Stimulated activated naive B cell treated with anti-CD40 and anti-IgM and Interleukin-4, amounts not matched to agents 10 μg/mL and 1 μg/mL and 100 μg/mL, for 72 hours (primary cell): Measurements from ENCODE around the gene ALAS1.

Experiments
- ATAC-seq, 2 donors: fragments of 150-1000 bp; cut with Tn5 transposase; replicated peaks; 2 replicates each; pipeline ENCODE4 v1.10.0; 2021; ENCODE audit warnings: moderate library complexity in 1 of 2
- DNase-seq: peaks from one replicate; pipeline ENCODE4 v3.0.0; 2021
- H3K27ac Mint-ChIP-seq: one replicate; pipeline ENCODE4 v1.8.0; 2022; ENCODE audit warnings: mild to moderate bottlenecking, mixed read lengths
- H3K27me3 Mint-ChIP-seq, 2 donors: one replicate each; pipeline ENCODE4 v1.8.0; 2022; ENCODE audit warnings: mixed read lengths in 2 of 2
- H3K36me3 Mint-ChIP-seq, 2 donors: one replicate each; pipeline ENCODE4 v1.8.0; 2022; ENCODE audit warnings: mixed read lengths in 2 of 2, mild to moderate bottlenecking in 1 of 2
- H3K4me1 Mint-ChIP-seq, 2 donors: one replicate each; pipeline ENCODE4 v1.8.0; 2022; ENCODE audit warnings: mixed read lengths in 2 of 2, mild to moderate bottlenecking in 1 of 2
- H3K4me3 Mint-ChIP-seq, 2 donors: one replicate each; pipeline ENCODE4 v1.8.0; 2022; ENCODE audit warnings: mild to moderate bottlenecking in 2 of 2, mixed read lengths in 2 of 2, moderate library complexity in 1 of 2
- H3K9me3 Mint-ChIP-seq, 2 donors: one replicate each; pipeline ENCODE4 v1.8.0; 2022; ENCODE audit warnings: mixed read lengths in 2 of 2, mild to moderate bottlenecking in 1 of 2

ALAS1 gene

GRCh38 chr3:52247409-52248164 lies 49.6 kb downstream of the ALAS1 start:
- ATAC-seq (no peak), DNase-seq (no peak)
- Mint-ChIP-seq H3K4me3 (peak overlapping the region; percentile 80 to 81), H3K4me1 (peaks cover 43 to 77% of the 10 kb centered on the region in 2 donors), H3K27me3 (no peaks in the 10 kb centered on the region), H3K27ac (peak overlapping the region; percentile 82), H3K36me3 (peaks cover 36 to 49% of the 10 kb centered on the region in 2 donors), H3K9me3 (peaks cover 0 to 1% of the 10 kb centered on the region in 2 donors)

GRCh38 chr3:52248165-52248541 lies 50.2 kb downstream of the ALAS1 start:
- H3K27me3 Mint-ChIP-seq = no peaks in the 10 kb centered on the region
- H3K9me3 Mint-ChIP-seq = peaks cover 0 to 2% of the 10 kb centered on the region in 2 donors
- H3K27ac Mint-ChIP-seq = peak overlapping the region; percentile 82
- DNase-seq (no peak), ATAC-seq (no peak)
- H3K4me1 Mint-ChIP-seq = peaks cover 45 to 81% of the 10 kb centered on the region in 2 donors
- H3K36me3 Mint-ChIP-seq = peaks cover 39 to 52% of the 10 kb centered on the region in 2 donors
- H3K4me3 Mint-ChIP-seq = peak overlapping the region in 1 of 2 donors; percentile 46

GRCh38 chr3:52248816-52249547 lies 51.0 kb downstream of the ALAS1 start:
- Mint-ChIP-seq H3K27me3 (no peaks in the 10 kb centered on the region), H3K27ac (peak overlapping the region; percentile 82), H3K36me3 (peaks cover 40 to 58% of the 10 kb centered on the region in 2 donors), H3K4me3 (peak overlapping the region in 1 of 2 donors; percentile 47), H3K4me1 (peaks cover 47 to 81% of the 10 kb centered on the region in 2 donors), H3K9me3 (peaks cover 0 to 1% of the 10 kb centered on the region in 2 donors)
- ATAC-seq (no peak), DNase-seq (no peak)

- Mint-ChIP-seq H3K27ac (peak overlapping the region; percentile 34), H3K36me3 (peaks cover 42 to 58% of the 10 kb centered on the region in 2 donors), H3K4me1 (peaks cover 45 to 80% of the 10 kb centered on the region in 2 donors), H3K4me3 (no peak overlapping the region), H3K27me3 (no peaks in the 10 kb centered on the region), H3K9me3 (peaks cover 0 to 1% of the 10 kb centered on the region in 2 donors)
- ATAC-seq (no peak), DNase-seq (no peak)
Measured at GRCh38 chr3:52249683-52250082, 51.7 kb downstream of the ALAS1 start.

- ATAC-seq = no peak
- Mint-ChIP-seq H3K27me3 (no peaks in the 10 kb centered on the region), H3K4me1 (peaks cover 41 to 80% of the 10 kb centered on the region in 2 donors), H3K36me3 (peaks cover 44 to 59% of the 10 kb centered on the region in 2 donors), H3K4me3 (no peak overlapping the region), H3K9me3 (peaks cover 0 to 1% of the 10 kb centered on the region in 2 donors), H3K27ac (peak overlapping the region; percentile 34)
- no peak for DNase-seq
Measured at GRCh38 chr3:52250122-52250521, 52.2 kb downstream of the ALAS1 start.

- peaks cover 42 to 64% of the 10 kb centered on the region in 2 donors for H3K36me3 Mint-ChIP-seq
- H3K9me3 Mint-ChIP-seq = peaks cover 0 to 1% of the 10 kb centered on the region in 2 donors
- H3K27ac Mint-ChIP-seq = peak overlapping the region; percentile 98
- peaks cover 29 to 60% of the 10 kb centered on the region in 2 donors for H3K4me1 Mint-ChIP-seq
- peak overlapping the region; percentile 63 to 81 for H3K4me3 Mint-ChIP-seq
- peak; percentile 97 to 98 for ATAC-seq
- DNase-seq = peak; percentile 87
- H3K27me3 Mint-ChIP-seq = no peaks in the 10 kb centered on the region
Measured at GRCh38 chr3:52253314-52254304, 55.6 kb downstream of the ALAS1 start.

GRCh38 chr3:52254608-52255007 lies 56.6 kb downstream of the ALAS1 start:
- Mint-ChIP-seq H3K4me3 (no peak overlapping the region), H3K27ac (no peak overlapping the region), H3K36me3 (peaks cover 38 to 65% of the 10 kb centered on the region in 2 donors), H3K4me1 (peaks cover 25 to 55% of the 10 kb centered on the region in 2 donors), H3K9me3 (peaks cover 0 to 1% of the 10 kb centered on the region in 2 donors), H3K27me3 (no peaks in the 10 kb centered on the region)
- ATAC-seq (no peak), DNase-seq (no peak)

- Mint-ChIP-seq H3K4me1 (peaks cover 24 to 43% of the 10 kb centered on the region in 2 donors), H3K4me3 (no peak overlapping the region), H3K9me3 (peaks cover 0 to 1% of the 10 kb centered on the region in 2 donors), H3K27me3 (no peaks in the 10 kb centered on the region), H3K27ac (peak overlapping the region; percentile 9), H3K36me3 (peaks cover 40 to 64% of the 10 kb centered on the region in 2 donors)
- ATAC-seq = no peak
- no peak for DNase-seq
Measured at GRCh38 chr3:52256159-52256558, 58.2 kb downstream of the ALAS1 start.

- no peak overlapping the region for H3K4me3 Mint-ChIP-seq
- ATAC-seq = no peak
- H3K27me3 Mint-ChIP-seq = no peaks in the 10 kb centered on the region
Measured at GRCh38 chr3:52256622-52257021, 58.7 kb downstream of the ALAS1 start.

GRCh38 chr3:52257911-52258310 lies 60.0 kb downstream of the ALAS1 start:
- Mint-ChIP-seq H3K36me3 (peaks cover 40 to 64% of the 10 kb centered on the region in 2 donors), H3K27ac (peak overlapping the region; percentile 62), H3K9me3 (peaks cover 0 to 1% of the 10 kb centered on the region in 2 donors), H3K4me1 (peaks cover 26 to 43% of the 10 kb centered on the region in 2 donors), H3K27me3 (no peaks in the 10 kb centered on the region), H3K4me3 (no peak overlapping the region)
- ATAC-seq = no peak
- no peak for DNase-seq

More at GRCh38 chr3:52256622-52257021, 58.7 kb downstream of the ALAS1 start:
- Mint-ChIP-seq H3K9me3 (peaks cover 0 to 1% of the 10 kb centered on the region in 2 donors), H3K27ac (no peak overlapping the region), H3K36me3 (peaks cover 40 to 67% of the 10 kb centered on the region in 2 donors), H3K4me1 (peaks cover 24 to 43% of the 10 kb centered on the region in 2 donors)
- no peak for DNase-seq

GRCh38 chr3:52259035-52259434 lies 61.1 kb downstream of the ALAS1 start:
- Mint-ChIP-seq H3K27ac (no peak overlapping the region), H3K4me1 (peaks cover 24 to 43% of the 10 kb centered on the region in 2 donors), H3K36me3 (peaks cover 45 to 67% of the 10 kb centered on the region in 2 donors), H3K4me3 (no peak overlapping the region), H3K9me3 (no peaks in the 10 kb centered on the region), H3K27me3 (no peaks in the 10 kb centered on the region)
- DNase-seq (no peak), ATAC-seq (no peak)

GRCh38 chr3:52259448-52259847 lies 61.5 kb downstream of the ALAS1 start:
- no peak overlapping the region for H3K4me3 Mint-ChIP-seq
- no peaks in the 10 kb centered on the region for H3K27me3 Mint-ChIP-seq
- peaks cover 49 to 71% of the 10 kb centered on the region in 2 donors for H3K36me3 Mint-ChIP-seq
- no peak for ATAC-seq
- H3K9me3 Mint-ChIP-seq = no peaks in the 10 kb centered on the region
- DNase-seq = no peak
- H3K4me1 Mint-ChIP-seq = peaks cover 24 to 43% of the 10 kb centered on the region in 2 donors
- H3K27ac Mint-ChIP-seq = no peak overlapping the region

- ATAC-seq (peak; percentile 31 to 49), DNase-seq (no peak)
- no peaks in the 10 kb centered on the region for H3K27me3 Mint-ChIP-seq
- no peaks in the 10 kb centered on the region for H3K9me3 Mint-ChIP-seq
- no peak overlapping the region for H3K27ac Mint-ChIP-seq
- peaks cover 51 to 71% of the 10 kb centered on the region in 2 donors for H3K36me3 Mint-ChIP-seq
- H3K4me1 Mint-ChIP-seq = peaks cover 18 to 34% of the 10 kb centered on the region in 2 donors
- no peak overlapping the region for H3K4me3 Mint-ChIP-seq
Measured at GRCh38 chr3:52262447-52262846, 64.5 kb downstream of the ALAS1 start.
